Astrocyte (in vitro differentiated cells and primary cell): Measurements from ENCODE around the gene FTH1. TPM values are rescaled to one million over a fixed set of nuclear protein-coding genes. Genes with fewer than 3 reads are reported as not detected.

Experiments used
- DNase-seq: peaks from one replicate; pipeline ENCODE4 v3.0.0-alpha.2; 2010; ENCODE audit warnings: low read depth
- FAIRE-seq: peaks from 2 replicates; lab custom pipeline; 2011; peaks lifted over from hg19 to GRCh38; lab: Jason Lieb, UNC
- H2AFZ ChIP-seq: 2 replicates; pipeline ENCODE4 v1.6.0; 2012; ENCODE audit warnings: low read depth, low read length, inconsistent platforms
- H3K27ac ChIP-seq: 2 replicates; pipeline ENCODE4 v1.5.1; 2011; ENCODE audit warnings: low read depth, low read length, inconsistent platforms
- H3K27me3 ChIP-seq: 2 replicates; pipeline ENCODE4 v1.6.0; 2011; ENCODE audit warnings: low read length, inconsistent platforms; ENCODE audit not compliant: insufficient read depth
- H3K36me3 ChIP-seq: 2 replicates; pipeline ENCODE4 v1.5.1; 2011; ENCODE audit warnings: low read length, inconsistent platforms; ENCODE audit not compliant: insufficient read depth
- H3K4me1 ChIP-seq: 2 replicates; pipeline ENCODE4 v1.5.1; 2011; ENCODE audit warnings: low read length, inconsistent platforms; ENCODE audit not compliant: insufficient read depth
- H3K4me2 ChIP-seq: 2 replicates; pipeline ENCODE4 v1.6.0; 2012; ENCODE audit warnings: low read length, inconsistent platforms
- H3K4me3 ChIP-seq: 2 replicates; pipeline ENCODE4 v1.5.1; 2011; ENCODE audit warnings: low read depth, mild to moderate bottlenecking, low read length, inconsistent platforms; ENCODE audit not compliant: insufficient read depth
- H3K79me2 ChIP-seq: 2 replicates; pipeline ENCODE4 v1.6.0; 2012; ENCODE audit warnings: mild to moderate bottlenecking, low read length, inconsistent platforms; ENCODE audit not compliant: insufficient read depth
- H3K9ac ChIP-seq: 2 replicates; pipeline ENCODE4 v1.6.0; 2012; ENCODE audit warnings: mild to moderate bottlenecking, low read length, inconsistent platforms
- H3K9me3 ChIP-seq: 2 replicates; pipeline ENCODE4 v1.5.1; 2012; ENCODE audit warnings: low read depth, mild to moderate bottlenecking, low read length, inconsistent platforms; ENCODE audit not compliant: insufficient read depth
- H4K20me1 ChIP-seq: 2 replicates; pipeline ENCODE4 v1.6.0; 2012; ENCODE audit warnings: low read length, inconsistent platforms; ENCODE audit not compliant: insufficient read depth
- H3K27ac Mint-ChIP-seq: one replicate; pipeline ENCODE4 v1.8.0; 2021; ENCODE audit warnings: mild to moderate bottlenecking, mixed read lengths; ENCODE audit not compliant: unreplicated experiment
- H3K27me3 Mint-ChIP-seq: one replicate; pipeline ENCODE4 v1.8.0; 2021; ENCODE audit warnings: low read depth, mixed read lengths; ENCODE audit not compliant: unreplicated experiment
- H3K36me3 Mint-ChIP-seq: one replicate; pipeline ENCODE4 v1.8.0; 2021; ENCODE audit warnings: low read depth, mixed read lengths; ENCODE audit not compliant: unreplicated experiment
- H3K4me1 Mint-ChIP-seq: one replicate; pipeline ENCODE4 v1.8.0; 2021; ENCODE audit warnings: low read depth, mixed read lengths; ENCODE audit not compliant: unreplicated experiment
- H3K4me3 Mint-ChIP-seq: one replicate; pipeline ENCODE4 v1.8.0; 2021; ENCODE audit warnings: mild to moderate bottlenecking, moderate library complexity, mixed read lengths; ENCODE audit not compliant: unreplicated experiment
- H3K9me3 Mint-ChIP-seq: one replicate; pipeline ENCODE4 v1.8.0; 2021; ENCODE audit warnings: mild to moderate bottlenecking, mixed read lengths; ENCODE audit not compliant: unreplicated experiment
- CTCF ChIP-seq: IDR thresholded peaks from 2 replicates; pipeline ENCODE4 v1.5.1; 2011; ENCODE audit warnings: low read depth, mild to moderate bottlenecking, inconsistent platforms, low read length, moderate library complexity; ENCODE audit not compliant: insufficient read depth
- EZH2 ChIP-seq: IDR thresholded peaks from 2 replicates; pipeline ENCODE4 v1.6.1; 2012; ENCODE audit warnings: mild to moderate bottlenecking, low read length, inconsistent platforms; ENCODE audit not compliant: insufficient read depth
- total RNA-seq: library from RNA; stranded (reverse); gene quantifications from 2 replicates; pipeline ENCODE4 v1.2.1, GENCODE V29; 2021

FTH1 gene
- total RNA-seq, 1 donor from 2014 or later = 2,092 TPM

GRCh38 chr11:61918938-61919704 is 48.3 kb downstream of the FTH1 start:
- no peak for FAIRE-seq
- no peak overlapping the region for H3K27ac Mint-ChIP-seq
- H3K79me2 ChIP-seq = no peaks in the 10 kb centered on the region
- no peaks in the 10 kb centered on the region for H3K36me3 Mint-ChIP-seq
- H3K9me3 Mint-ChIP-seq = no peaks in the 10 kb centered on the region
- TF ChIP-seq EZH2 (no peak), CTCF (no peak)
- H3K9me3 ChIP-seq = no peaks in the 10 kb centered on the region
- H4K20me1 ChIP-seq = no peaks in the 10 kb centered on the region
- H3K4me1 ChIP-seq = peaks cover 16% of the 10 kb centered on the region
- no peak overlapping the region for H3K4me3 ChIP-seq
- H3K27me3 ChIP-seq = peaks cover 27% of the 10 kb centered on the region
- H3K4me2 ChIP-seq = no peak overlapping the region
- no peak overlapping the region for H2AFZ ChIP-seq
- no peak overlapping the region for H3K27ac ChIP-seq
- H3K9ac ChIP-seq = no peak overlapping the region
- H3K4me3 Mint-ChIP-seq = peak overlapping the region; percentile 82
- H3K27me3 Mint-ChIP-seq = peaks cover 43% of the 10 kb centered on the region
- no peak for DNase-seq
- H3K36me3 ChIP-seq = no peaks in the 10 kb centered on the region
- H3K4me1 Mint-ChIP-seq = peaks cover 13% of the 10 kb centered on the region

GRCh38 chr11:61918251-61918937 is 49.0 kb downstream of the FTH1 start:
- Mint-ChIP-seq H3K4me1 (peaks cover 11% of the 10 kb centered on the region), H3K4me3 (peak overlapping the region; percentile 82), H3K9me3 (no peaks in the 10 kb centered on the region), H3K36me3 (no peaks in the 10 kb centered on the region), H3K27ac (no peak overlapping the region), H3K27me3 (peaks cover 47% of the 10 kb centered on the region)
- Histone ChIP-seq H3K36me3 (no peaks in the 10 kb centered on the region), H3K9ac (no peak overlapping the region), H3K4me3 (no peak overlapping the region), H3K27me3 (peaks cover 27% of the 10 kb centered on the region), H3K27ac (no peak overlapping the region), H3K79me2 (no peaks in the 10 kb centered on the region), H2AFZ (no peak overlapping the region), H3K4me1 (peaks cover 12% of the 10 kb centered on the region), H3K9me3 (no peaks in the 10 kb centered on the region), H4K20me1 (no peaks in the 10 kb centered on the region), H3K4me2 (peak overlapping the region; percentile 90)
- TF ChIP-seq CTCF (no peak), EZH2 (no peak)
- FAIRE-seq (no peak), DNase-seq (no peak)
